Measurements from ENCODE around the gene TSHZ3.

TSHZ3 gene

GRCh38 chr19:31261019-31261602, 88.1 kb downstream of the TSHZ3 start:
- no peak for DNase-seq (ENCODE audit: low read depth)

GRCh38 chr19:31260171-31260933, 88.9 kb downstream of the TSHZ3 start:
- no peak for DNase-seq (ENCODE audit: low read depth)

DNA sequence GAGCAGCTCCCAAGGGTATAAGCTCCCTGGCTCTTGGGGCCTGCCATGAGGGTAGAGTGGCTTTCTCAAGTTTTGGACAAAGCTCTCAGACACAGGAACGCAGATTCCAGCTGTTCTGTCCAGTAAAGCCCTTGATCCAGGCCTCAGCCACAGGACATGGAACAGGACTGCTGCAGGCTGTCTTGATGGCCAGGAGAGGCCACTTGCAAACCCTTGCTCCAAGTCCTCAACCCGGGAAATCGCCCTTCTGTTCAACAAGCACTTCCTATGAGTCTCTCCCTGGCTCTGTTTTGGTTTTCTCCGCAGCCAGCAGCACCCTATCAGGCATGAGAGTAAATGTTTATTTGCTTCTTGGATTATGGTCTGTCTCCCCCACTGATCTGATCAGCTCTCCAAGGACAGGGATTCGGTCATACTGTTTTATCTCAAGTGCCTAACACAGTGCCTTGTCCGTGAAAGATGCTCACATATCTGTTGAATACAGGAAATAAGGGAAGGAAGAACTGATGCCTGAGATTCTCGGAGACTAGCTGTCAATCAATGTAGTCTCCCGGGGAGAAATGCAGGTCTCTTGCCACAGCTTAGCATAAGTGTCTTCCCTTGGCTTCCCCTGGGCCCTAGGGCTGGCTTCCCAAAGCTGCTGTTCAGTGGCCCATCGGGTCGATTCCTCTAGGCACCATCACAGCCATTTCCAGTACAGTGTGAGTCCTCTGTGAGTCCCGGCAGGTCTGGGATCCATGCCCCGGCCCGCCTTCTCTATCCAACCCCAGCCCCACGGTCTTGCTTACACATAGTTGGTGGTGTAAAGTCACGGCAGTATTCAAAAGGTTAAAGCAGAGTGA, 90.8 kb downstream of the TSHZ3 start:
- DNase-seq (ENCODE audit: low read depth), result no peak

GRCh38 chr19:31257426-31258130, 91.7 kb downstream of the TSHZ3 start:
- no peak for DNase-seq (ENCODE audit: low read depth)

GRCh38 chr19:31257025-31257424, 92.2 kb downstream of the TSHZ3 start:
- DNase-seq (ENCODE audit: low read depth), result no peak

DNA sequence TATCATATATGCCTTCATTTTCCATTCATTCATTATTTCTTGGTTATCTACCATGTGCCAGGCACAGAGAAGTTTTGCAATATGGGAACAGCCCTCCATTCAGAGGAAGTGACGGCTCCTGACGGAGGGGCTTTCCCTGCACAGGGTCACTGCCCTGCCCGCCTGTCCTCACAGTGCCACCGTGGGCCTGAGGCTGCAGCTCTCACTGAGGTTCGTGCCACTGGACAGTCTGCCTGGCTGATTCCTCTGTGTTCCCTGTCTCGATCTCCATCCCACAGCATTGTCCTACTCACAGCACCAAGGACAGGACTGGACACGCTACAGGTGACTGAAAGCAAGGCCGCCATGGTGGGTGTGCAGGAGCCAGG, 92.7 kb downstream of the TSHZ3 start:
- no peak for DNase-seq (ENCODE audit: low read depth)

GRCh38 chr19:31255831-31256592, 93.2 kb downstream of the TSHZ3 start:
- no peak for DNase-seq (ENCODE audit: low read depth)

GRCh38 chr19:31255174-31255799, 93.9 kb downstream of the TSHZ3 start:
- DNase-seq (ENCODE audit: low read depth), result no peak

- no peak for DNase-seq (ENCODE audit: low read depth)
These were observed 94.6 kb downstream of the TSHZ3 start for GRCh38 chr19:31254611-31255010.

DNA sequence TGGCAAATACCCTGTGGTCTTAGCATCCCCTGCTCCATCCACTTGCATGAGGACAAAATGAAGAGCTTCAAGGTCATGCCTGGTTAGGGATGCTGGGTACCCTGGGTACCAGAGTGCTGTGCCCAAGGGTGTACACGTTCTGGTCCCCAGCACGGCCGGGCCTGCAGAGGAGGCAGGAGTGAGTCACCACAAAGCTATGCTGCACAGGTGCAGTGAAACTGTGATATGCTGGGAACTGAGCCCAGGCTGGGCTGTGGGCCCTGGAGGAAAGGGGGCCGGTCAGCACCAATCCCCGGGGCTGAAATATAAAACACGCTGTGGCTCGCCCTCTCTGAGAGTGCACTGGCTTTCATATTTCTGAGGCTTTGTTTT, 95.1 kb downstream of the TSHZ3 start:
- DNase-seq (ENCODE audit: low read depth), result no peak

GRCh38 chr19:31253526-31254179, 95.6 kb downstream of the TSHZ3 start:
- no peak for DNase-seq (ENCODE audit: low read depth)

DNA sequence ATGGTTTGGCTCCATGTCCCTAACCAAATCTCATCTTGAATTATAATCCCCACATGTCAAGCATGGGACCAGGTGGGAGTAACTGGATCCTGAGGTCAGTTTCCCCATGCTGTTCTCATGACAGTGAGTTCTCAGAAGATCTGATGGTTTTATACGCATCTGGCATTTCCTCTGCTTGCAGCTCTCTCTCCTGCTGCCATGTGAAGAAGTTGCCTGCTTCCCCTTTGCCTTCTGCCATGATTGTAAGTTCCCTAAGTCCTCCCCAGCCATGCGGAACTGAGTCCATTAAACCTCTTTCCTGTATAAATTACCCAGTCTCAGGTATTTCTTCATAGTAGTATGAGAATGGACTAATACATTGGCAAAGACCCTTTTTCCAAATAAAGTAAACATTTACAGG, 96.8 kb downstream of the TSHZ3 start:
- DNase-seq (ENCODE audit: low read depth), result no peak

GRCh38 chr19:31249217-31249616, 100.0 kb downstream of the TSHZ3 start:
- DNase-seq (ENCODE audit: low read depth), result no peak

DNA sequence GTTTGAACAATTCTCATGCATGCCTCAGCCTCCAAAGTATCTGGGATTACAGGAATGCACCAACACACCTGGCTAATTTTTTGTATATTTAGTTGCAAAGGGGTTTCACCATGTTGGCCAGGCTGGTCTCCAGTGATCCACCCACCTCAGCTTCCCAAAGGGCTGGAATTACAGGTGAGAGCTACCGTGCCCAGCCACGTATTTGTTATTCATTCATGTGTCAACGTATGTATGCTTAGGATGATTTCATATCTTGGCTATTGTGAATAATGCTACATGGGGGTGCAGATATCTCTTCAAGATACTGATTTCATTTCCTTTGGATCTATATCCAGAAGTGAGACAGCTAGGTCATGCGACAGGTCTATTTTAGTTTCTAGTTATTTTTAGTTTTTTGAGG, 113.4 kb downstream of the TSHZ3 start:
- no peak for DNase-seq (ENCODE audit: low read depth)

DNA sequence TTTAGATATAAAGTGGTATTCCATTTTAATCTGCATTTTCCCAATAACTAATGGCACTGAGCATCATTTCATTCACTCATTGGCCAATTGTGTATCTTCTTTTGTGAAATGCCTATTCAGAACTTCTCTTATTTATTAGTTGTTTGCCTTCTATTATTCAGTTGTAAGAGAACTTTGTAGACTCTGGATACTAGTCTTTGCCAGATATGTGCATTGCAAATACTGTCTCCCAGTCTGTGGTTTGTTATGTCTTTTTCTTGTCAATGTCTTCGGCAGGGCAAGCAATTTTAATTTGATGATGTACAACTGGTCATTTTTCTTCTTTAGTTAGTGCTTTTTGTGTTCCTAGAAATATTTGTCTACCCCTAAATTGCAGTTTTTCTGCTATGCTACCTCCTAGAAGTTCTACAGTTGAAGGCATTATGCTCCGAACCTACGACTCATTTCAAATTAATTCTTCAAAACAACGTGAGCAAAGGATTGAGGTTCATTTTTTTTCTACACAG, 115.9 kb downstream of the TSHZ3 start:
- DNase-seq (ENCODE audit: low read depth), result no peak

DNA sequence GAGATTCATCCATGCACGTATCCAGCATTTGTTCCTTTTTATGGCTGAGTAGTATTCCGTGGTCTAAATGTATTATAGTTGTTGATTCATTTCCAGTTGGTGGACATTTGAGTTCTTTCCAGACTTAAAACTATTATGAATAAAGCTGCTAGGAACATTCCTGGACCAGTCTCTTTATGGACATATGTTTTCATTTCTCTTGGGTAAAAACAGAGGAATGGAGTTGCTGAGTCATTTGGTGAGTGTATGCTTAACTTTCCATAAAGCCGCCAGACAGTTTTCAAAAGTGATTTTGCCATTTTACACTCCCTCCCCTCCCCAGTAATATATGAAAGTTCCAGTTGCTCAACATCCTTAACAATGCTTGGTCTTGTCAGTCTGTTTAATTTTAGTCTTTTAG, 116.4 kb downstream of the TSHZ3 start:
- no peak for DNase-seq (ENCODE audit: low read depth)

DNA sequence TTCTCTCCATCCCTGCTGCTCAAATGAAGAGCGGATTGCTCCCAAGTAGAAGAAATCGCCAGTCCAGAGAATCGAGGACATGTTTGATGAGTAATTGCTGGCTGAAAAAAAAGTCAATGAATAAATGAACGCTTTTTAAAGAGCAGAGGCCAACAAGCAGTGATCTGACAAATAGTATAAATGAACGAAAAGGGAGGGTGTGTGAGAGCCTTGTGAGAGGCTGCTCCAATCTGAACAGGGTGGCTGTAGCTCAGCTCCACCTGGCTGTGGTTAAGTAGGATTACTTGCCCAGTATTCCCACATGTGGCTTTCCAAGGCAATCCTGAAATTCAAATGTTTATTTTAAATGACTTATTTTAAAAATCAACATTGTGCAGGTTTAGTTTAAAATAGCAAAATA, 117.1 kb downstream of the TSHZ3 start:
- DNase-seq (ENCODE audit: low read depth), result no peak

GRCh38 chr19:31231237-31231636, 118.0 kb downstream of the TSHZ3 start:
- no peak for DNase-seq (ENCODE audit: low read depth)

DNA sequence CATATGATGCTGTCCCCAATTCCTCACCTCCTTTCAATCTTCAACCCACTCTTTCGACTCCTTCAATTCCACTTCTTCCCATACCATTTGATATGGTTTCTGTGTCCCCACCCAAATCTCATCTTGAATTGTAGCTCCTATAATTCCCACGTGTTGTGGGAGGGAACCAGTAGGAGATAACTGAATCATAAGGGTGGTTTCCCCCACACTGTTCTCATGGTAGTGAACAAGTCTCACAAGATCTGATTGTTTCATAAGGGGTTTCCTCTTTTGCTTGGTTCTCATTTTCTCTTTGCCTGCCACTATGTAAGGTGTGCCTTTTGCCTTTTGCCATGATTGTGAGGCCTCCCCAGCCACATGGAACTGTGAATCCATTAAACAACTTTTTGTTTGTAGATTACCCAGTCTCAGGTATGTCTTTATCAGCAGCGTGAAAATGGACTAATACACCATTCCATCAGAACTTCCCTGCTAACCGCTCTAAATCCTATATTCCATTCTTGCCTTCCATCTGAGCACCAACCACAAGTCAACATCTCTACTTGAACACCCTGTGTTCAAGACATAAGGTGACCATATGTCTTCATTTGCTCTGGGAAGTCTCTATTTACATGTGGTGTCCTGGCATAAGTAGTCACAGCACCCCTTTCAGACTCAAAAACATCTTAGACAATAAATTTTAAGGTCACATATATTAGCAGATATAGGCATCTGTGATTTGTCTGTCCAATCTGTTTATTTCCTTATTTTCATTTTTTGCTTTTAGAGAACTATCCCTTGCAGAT, 122.9 kb downstream of the TSHZ3 start:
- no peak for DNase-seq (ENCODE audit: low read depth)
